IMR-90 (cell line): ENCODE results near the gene ASB16. TPM values are rescaled to one million over a fixed set of nuclear protein-coding genes. Genes with fewer than 3 reads are reported as not detected.

Experiments
- ATAC-seq: fragments of 200-7000 bp; cut with Tn5 transposase; 2 replicates; pipeline ENCODE4 v1.9.1; 2020; ENCODE audit warnings: low read depth, mild to moderate bottlenecking, moderate library complexity
- BruUV-seq: library from RNA; stranded (reverse); fragments of 400-500 nt; replicated peaks from 2 replicates; lab custom pipeline; 2021; lab: Mats Ljungman, UMichigan
- CTCF ChIA-PET: fragments of 300-600 bp; formaldehyde crosslinking; extraction: SDS; loops from one replicate; lab custom pipeline; 2021; ENCODE audit warnings: antibody characterized with exemption; lab: Yijun Ruan, JAX
- POLR2A ChIA-PET: fragments of 300-600 bp; sonication (Branson Sonifier 250); formaldehyde crosslinking; loops from one replicate; lab custom pipeline; 2022; ENCODE audit warnings: antibody characterized with exemption; ENCODE audit not compliant: unreplicated experiment; lab: Charles Lee
- DNase-seq: peaks from one replicate; pipeline ENCODE4 v3.0.0; 2013
- H2AFZ ChIP-seq: replicated peaks from 2 replicates; pipeline ENCODE3; 2013; ENCODE audit warnings: low read length, mild to moderate bottlenecking; ENCODE audit not compliant: poor library complexity
- H2AK5ac ChIP-seq: 2 replicates; pipeline ENCODE4 v1.6.1; 2013; ENCODE audit warnings: low read depth, low read length, inconsistent platforms
- H2AK9ac ChIP-seq: replicated peaks from 2 replicates; pipeline ENCODE3; 2013; ENCODE audit warnings: mild to moderate bottlenecking, low read depth, low read length, moderate library complexity; ENCODE audit not compliant: poor library complexity
- H2BK120ac ChIP-seq: 2 replicates; pipeline ENCODE4 v1.6.1; 2013; ENCODE audit warnings: low read depth, low read length, inconsistent platforms
- H2BK15ac ChIP-seq: 3 replicates; pipeline ENCODE4 v1.6.1; 2013; ENCODE audit warnings: low read depth, low read length, inconsistent platforms
- H2BK20ac ChIP-seq: 2 replicates; pipeline ENCODE4 v1.6.1; 2013; ENCODE audit warnings: low read depth, mild to moderate bottlenecking, inconsistent platforms, low read length, moderate library complexity
- H2BK5ac ChIP-seq: 2 replicates; pipeline ENCODE4 v1.6.1; 2013; ENCODE audit warnings: mild to moderate bottlenecking, low read depth, low read length, inconsistent platforms; ENCODE audit not compliant: poor library complexity, severe bottlenecking
- H3K14ac ChIP-seq: replicated peaks from 2 replicates; pipeline ENCODE4 v1.6.1; 2013; ENCODE audit warnings: low read depth, low read length, inconsistent platforms
- H3K18ac ChIP-seq: 2 replicates; pipeline ENCODE4 v1.6.1; 2013; ENCODE audit warnings: low read depth, low read length, control low read depth
- H3K23ac ChIP-seq: 2 replicates; pipeline ENCODE4 v1.6.1; 2013; ENCODE audit warnings: low read depth, low read length, inconsistent platforms
- H3K27ac ChIP-seq: 2 replicates; pipeline ENCODE4 v1.5.1; 2013; ENCODE audit warnings: mild to moderate bottlenecking, control low read depth, low read length; ENCODE audit not compliant: insufficient read depth
- H3K27me3 ChIP-seq: 2 replicates; pipeline ENCODE4 v1.6.1; 2013; ENCODE audit warnings: low read length; ENCODE audit not compliant: control insufficient read depth, insufficient read depth
- H3K36me3 ChIP-seq: 2 replicates; pipeline ENCODE4 v1.6.1; 2013; ENCODE audit warnings: low read length, mixed read lengths; ENCODE audit not compliant: control insufficient read depth, insufficient read depth
- H3K4ac ChIP-seq: 2 replicates; pipeline ENCODE4 v1.6.1; 2013; ENCODE audit warnings: low read depth, low read length, inconsistent platforms
- H3K4me1 ChIP-seq: 2 replicates; pipeline ENCODE4 v1.6.1; 2013; ENCODE audit warnings: low read length, mixed read lengths; ENCODE audit not compliant: control insufficient read depth, insufficient read depth
- H3K4me2 ChIP-seq: 2 replicates; pipeline ENCODE4 v1.6.1; 2013; ENCODE audit warnings: low read depth, mild to moderate bottlenecking, control low read depth, low read length, moderate library complexity
- H3K4me3 ChIP-seq: 2 replicates; pipeline ENCODE4 v1.5.1; 2013; ENCODE audit warnings: low read depth, mild to moderate bottlenecking, control low read depth, low read length, moderate library complexity; ENCODE audit not compliant: insufficient read depth
- H3K56ac ChIP-seq: 2 replicates; pipeline ENCODE4 v1.6.1; 2013; ENCODE audit warnings: low read length, inconsistent platforms; ENCODE audit not compliant: insufficient read depth; ENCODE audit errors: extremely low read depth
- H3K79me1 ChIP-seq, 2 experiments: 2 replicates each; pipeline ENCODE4 v1.6.1; 2013; ENCODE audit warnings: low read length in 2 of 2, inconsistent platforms in 1 of 2, low read depth in 1 of 2
- H3K9ac ChIP-seq: 2 replicates; pipeline ENCODE4 v1.6.1; 2013; ENCODE audit warnings: low read depth, low read length, control low read depth
- H3K9me1 ChIP-seq: 2 replicates; pipeline ENCODE4 v1.6.1; 2013; ENCODE audit warnings: low read length, inconsistent platforms; ENCODE audit not compliant: insufficient read depth
- H3K9me3 ChIP-seq: 2 replicates; pipeline ENCODE4 v1.6.1; 2013; ENCODE audit warnings: low read length; ENCODE audit not compliant: control insufficient read depth, insufficient read depth
- H4K20me1 ChIP-seq: 2 replicates; pipeline ENCODE4 v1.6.1; 2013; ENCODE audit warnings: low read length, inconsistent platforms; ENCODE audit not compliant: insufficient read depth
- H4K5ac ChIP-seq: 2 replicates; pipeline ENCODE4 v1.6.1; 2013; ENCODE audit warnings: mild to moderate bottlenecking, low read depth, low read length, control low read depth
- H4K8ac ChIP-seq, 2 experiments: 2 replicates each; pipeline ENCODE4 v1.6.1; 2013; ENCODE audit warnings: low read depth in 2 of 2, low read length in 2 of 2, control low read depth in 1 of 2, inconsistent platforms in 1 of 2
- H4K91ac ChIP-seq: 2 replicates; pipeline ENCODE4 v1.6.1; 2013; ENCODE audit warnings: low read depth, low read length, inconsistent platforms; ENCODE audit not compliant: insufficient read depth
- BHLHE40 ChIP-seq: fragments of 150-350 bp; IDR thresholded peaks from 2 replicates; pipeline ENCODE4 v1.6.1; 2016; ENCODE audit warnings: mild to moderate bottlenecking, low read depth, low read length
- CEBPB ChIP-seq: IDR thresholded peaks from 2 replicates; pipeline ENCODE4 v1.6.1; 2012; ENCODE audit warnings: low read depth, low read length, improper control_type of control experiment
- CHD1 ChIP-seq: IDR thresholded peaks from 2 replicates; pipeline ENCODE4 v1.6.1; 2012; ENCODE audit warnings: low read depth, low read length, improper control_type of control experiment
- ELK1 ChIP-seq: fragments of 150-350 bp; IDR thresholded peaks from 2 replicates; pipeline ENCODE4 v1.6.1; 2016; ENCODE audit warnings: low read depth, mild to moderate bottlenecking, low read length, moderate library complexity, borderline replicate concordance
- FOS ChIP-seq: fragments of 150-350 bp; IDR thresholded peaks from 2 replicates; pipeline ENCODE4 v1.6.1; 2016; ENCODE audit warnings: low read depth, low read length
- MAZ ChIP-seq: IDR thresholded peaks from 2 replicates; pipeline ENCODE4 v1.6.1; 2012; ENCODE audit warnings: low read depth, mild to moderate bottlenecking, low read length, improper control_type of control experiment, moderate library complexity, borderline replicate concordance
- MXI1 ChIP-seq: IDR thresholded peaks from 2 replicates; pipeline ENCODE4 v1.6.1; 2012; ENCODE audit warnings: low read depth, mild to moderate bottlenecking, low read length, moderate library complexity, borderline replicate concordance
- NFE2L2 ChIP-seq: fragments of 150-350 bp; IDR thresholded peaks from 2 replicates; pipeline ENCODE4 v1.6.1; 2016; ENCODE audit warnings: low read depth, mild to moderate bottlenecking, low read length
- RCOR1 ChIP-seq: IDR thresholded peaks from 2 replicates; pipeline ENCODE4 v1.6.1; 2012; ENCODE audit warnings: mild to moderate bottlenecking, low read length, improper control_type of control experiment; ENCODE audit not compliant: insufficient replicate concordance
- SMC3 ChIP-seq: fragments of 150-350 bp; IDR thresholded peaks from 2 replicates; pipeline ENCODE4 v1.6.1; 2016; ENCODE audit warnings: low read depth, mild to moderate bottlenecking, antibody characterized with exemption, low read length, moderate library complexity
- WGBS, 2 experiments: methylation state at CpG; one replicate each; pipeline versions ENCODE4 v1.1.5 to v1.1.7; 2013; ENCODE audit warnings: missing lambda C conversion rate in 2 of 2; ENCODE audit not compliant: insufficient read length in 1 of 2; ENCODE audit errors: extremely low coverage in 2 of 2; 5-methylcytosine and 5-hydroxymethylcytosine counted together
- dilution Hi-C: fragments of 300-500 bp; cut with HindIII; formaldehyde crosslinking; loops from one replicate; pipeline ENCODE4 v1.14.3; 2018; ENCODE audit warnings: low sequenced_read_pairs; ENCODE audit not compliant: unreplicated experiment
- in situ Hi-C: fragments of 300-500 bp; cut with MboI; formaldehyde crosslinking; loops from 3 replicates; pipeline ENCODE4 v1.14.3; 2019; ENCODE audit warnings: low sequenced_read_pairs, inconsistent platforms, mixed read lengths
- intact Hi-C: fragments of 100-400 bp; cut with micrococcal nuclease; formaldehyde crosslinking; loops from 2 replicates; pipeline ENCODE4 v1.10.0; 2022
- polyA plus RNA-seq, 3 experiments: library from polyadenylated mRNA; depleted of rRNA; stranded (reverse); fragments of >200 nt; gene quantifications; 2 replicates each; pipeline ENCODE4 v1.2.3, GENCODE V29; 2012; ENCODE audit warnings: low replicate concordance in 1 of 3
- total RNA-seq: library from RNA; depleted of rRNA; stranded (reverse); fragments of >200 nt; gene quantifications from 2 replicates; pipeline ENCODE4 v1.2.3, GENCODE V29; 2012

Gene ASB16
- total and polyA plus RNA-seq, 2 of the 4 experiments (the other 2 are of a cell fraction) = 0.05 TPM; not detected in 1

DNA sequence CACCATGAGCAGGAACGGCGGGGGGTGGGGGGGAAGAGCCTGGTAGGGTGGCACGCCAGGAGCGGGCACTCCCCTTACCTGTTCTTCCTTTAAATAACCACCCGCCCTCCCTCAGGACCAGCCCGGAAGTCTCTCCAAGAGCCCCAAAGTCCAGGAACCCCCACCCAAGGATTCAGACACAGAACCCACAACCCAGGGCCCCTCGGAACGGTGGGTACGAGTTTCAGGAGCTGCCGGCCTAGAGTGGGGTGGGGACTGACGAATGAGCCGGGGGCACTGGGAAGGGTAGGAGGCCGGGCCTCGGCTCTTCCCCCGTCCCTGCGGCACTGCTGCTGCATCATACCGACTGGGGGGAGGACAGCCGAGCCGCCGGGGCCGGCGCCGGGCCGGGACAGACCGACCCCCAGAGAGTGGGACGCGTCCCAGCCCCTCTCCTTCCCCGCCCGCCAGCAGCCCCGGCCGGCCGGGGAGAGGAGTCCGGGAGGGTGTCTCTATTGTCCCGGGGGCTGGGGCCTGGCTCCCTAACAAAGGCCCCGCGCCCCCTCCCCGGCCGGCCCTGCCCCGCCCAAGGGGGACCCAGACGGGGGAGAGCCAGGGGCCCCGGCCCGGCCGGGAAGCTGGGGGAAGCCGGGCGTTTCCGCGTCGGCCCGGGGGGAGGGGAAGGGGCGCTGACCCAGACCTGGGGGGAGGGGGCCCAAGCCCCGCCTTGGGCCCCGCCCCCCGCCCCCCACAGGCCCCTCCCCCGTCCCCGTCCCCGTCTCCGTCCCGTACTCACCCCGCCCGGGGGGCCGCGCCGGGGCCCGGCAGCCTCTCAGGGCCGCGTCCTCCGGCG is 28.4 kb downstream of the ASB16 start:
- Histone ChIP-seq H3K4ac (peak overlapping the region; percentile 98), H3K9ac (peak overlapping the region; percentile 66), H3K18ac (peak overlapping the region; percentile 67), H2BK15ac (no peak overlapping the region; the same call in 2 of the 3 replicates), H2BK5ac (peak overlapping the region; percentile 97), H3K27me3 (no peaks in the 10 kb centered on the region), H2BK120ac (peak overlapping the region; percentile 68; the same call in 1 of the 2 replicates), H3K9me1 (peaks cover 12% of the 10 kb centered on the region), H4K8ac (peak overlapping the region; percentile 64 to 90), H2AFZ (peak overlapping the region; percentile 70), H2AK5ac (peak overlapping the region; percentile 87), H3K4me1 (peaks cover 16% of the 10 kb centered on the region), H2BK20ac (no peak overlapping the region; the same call in 1 of the 2 replicates), H3K14ac (peak overlapping the region; percentile 95), H2AK9ac (peak overlapping the region; percentile 100), H3K56ac (peak overlapping the region; percentile 75), H3K9me3 (no peaks in the 10 kb centered on the region), H3K4me2 (peak overlapping the region; percentile 78), H3K4me3 (peak overlapping the region; percentile 83), H3K27ac (peak overlapping the region; percentile 96), H3K23ac (peak overlapping the region; percentile 85), H4K91ac (peak overlapping the region; percentile 93), H3K36me3 (peaks cover 32% of the 10 kb centered on the region), H4K5ac (peak overlapping the region; percentile 78), H4K20me1 (peaks cover 3% of the 10 kb centered on the region; the same call in 1 of the 2 replicates), H3K79me1 (peaks cover 26 to 52% of the 10 kb centered on the region in 2 experiments; a peak in 3 of 4 replicates)
- dilution Hi-C loops (no loop called here), in situ Hi-C loops (no loop called here), intact Hi-C loops (no loop called here)
- CTCF ChIA-PET = interaction anchor here (1.0 to 1.3 kb wide), 2 partner anchors 23 to 146 kb away, joined by 3 read pairs; partner anchors contain the start of gene GRN
- WGBS, 2 experiments = 4% methylated on average over 4 of the region's 68 CpGs; no CpG with 5 or more reads in 1 of the 2 experiments
- TF ChIP-seq CEBPB (no peak), SMC3 (no peak), NFE2L2 (no peak), FOS (no peak), ELK1 (no peak), RCOR1 (no peak), CHD1 (no peak), MAZ (no peak), MXI1 (no peak), BHLHE40 (no peak)
- POLR2A ChIA-PET = interaction anchor here (0.6 to 1.1 kb wide), 3 partner anchors 11 to 343 kb away, joined by 3 to 4 read pairs (median 4); partner anchors contain the start of gene TMUB2
- DNase-seq (peak; percentile 28), ATAC-seq (peak; percentile 54)
- BruUV-seq = no TSS peak
